ENCODE results near the gene TMEM167B.

The TMEM167B gene

DNA sequence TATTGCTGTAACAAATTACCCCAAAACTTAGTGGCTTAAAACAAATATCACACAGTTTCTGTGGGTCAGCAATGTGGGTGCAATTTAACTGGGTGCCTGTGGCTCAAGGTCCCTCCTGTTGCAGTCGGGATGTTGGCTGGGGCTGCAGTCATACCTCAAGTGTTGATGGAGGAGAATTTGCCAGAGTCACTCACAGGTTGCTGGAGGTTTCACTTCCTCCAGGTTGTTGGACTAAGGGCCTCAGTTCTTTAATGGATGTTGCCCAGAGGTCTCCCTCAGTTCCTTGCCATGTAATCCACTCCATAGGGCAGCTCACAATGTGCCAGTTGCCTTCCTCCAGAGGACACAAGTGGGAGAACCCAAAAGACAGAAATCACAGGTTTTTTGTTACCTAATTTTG, 12.2 kb upstream of the TMEM167B start:
- DNase-seq, result no peak
- in situ Hi-C loops (cut with MboI; ENCODE audit: low pct_unique_long_range_greater_than_20kb, low sequenced_read_pairs), result no loop called here

DNA sequence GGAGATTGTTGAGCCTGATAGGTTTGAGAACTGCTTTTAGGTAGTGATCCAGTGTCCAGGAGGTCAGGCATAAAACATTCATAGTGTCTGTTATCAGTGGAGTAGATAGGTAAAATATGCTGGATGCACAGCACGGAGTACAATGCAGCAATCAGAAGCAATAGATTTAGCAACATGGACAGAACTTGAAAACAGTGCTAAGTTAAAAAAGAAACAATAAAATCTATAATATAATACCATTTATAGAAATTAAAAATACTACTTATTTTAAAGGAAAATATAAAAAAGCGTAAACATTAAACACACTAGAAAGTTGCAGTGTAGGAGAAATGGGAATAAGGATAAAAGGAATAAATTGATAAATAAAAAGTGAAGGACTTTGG, 11.3 kb upstream of the TMEM167B start:
- DNase-seq, result no peak
- in situ Hi-C loops (cut with MboI; ENCODE audit: low pct_unique_long_range_greater_than_20kb, low sequenced_read_pairs), result no loop called here

DNA sequence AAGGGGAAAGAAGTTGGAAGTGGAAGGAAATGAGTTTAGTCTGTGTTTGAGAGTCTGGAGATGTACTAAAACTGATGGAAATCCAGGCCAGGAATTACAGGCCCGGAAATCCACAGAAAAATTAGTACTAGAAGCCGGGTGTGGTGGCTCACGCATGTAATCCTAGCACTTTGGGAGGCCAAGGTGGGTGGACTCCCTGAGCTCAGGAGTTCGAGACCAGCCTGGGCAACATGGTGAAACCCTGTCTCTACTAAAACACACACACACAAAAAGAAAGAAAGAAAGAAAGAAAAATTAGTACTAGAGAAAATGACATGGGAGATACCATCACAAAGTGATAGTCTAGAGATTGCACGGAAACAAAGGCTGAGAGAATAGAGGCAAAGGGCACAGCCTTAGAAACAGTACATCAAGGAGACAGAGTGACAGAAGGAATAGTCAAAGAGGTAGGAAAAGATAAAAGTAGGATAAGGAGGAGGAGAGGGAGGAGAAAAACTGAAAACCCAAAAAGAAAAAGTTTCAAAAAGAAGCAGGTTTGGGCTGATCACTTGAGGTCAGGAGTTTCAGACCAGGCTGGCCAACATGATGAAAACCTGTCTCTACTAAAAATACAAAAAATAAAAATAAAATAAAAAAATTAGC, 10.0 kb upstream of the TMEM167B start:
- in situ Hi-C loops (cut with MboI; ENCODE audit: low pct_unique_long_range_greater_than_20kb, low sequenced_read_pairs), result no loop called here
- no peak for DNase-seq

- in situ Hi-C loops (cut with MboI; ENCODE audit: low pct_unique_long_range_greater_than_20kb, low sequenced_read_pairs), result no loop called here
- no peak for DNase-seq
Observed at GRCh38 chr1:109083501-109083900, 7.1 kb upstream of the TMEM167B start.

- in situ Hi-C loops (cut with MboI; ENCODE audit: low pct_unique_long_range_greater_than_20kb, low sequenced_read_pairs), result no loop called here
- no peak for DNase-seq
Observed at GRCh38 chr1:109083923-109084322, 6.6 kb upstream of the TMEM167B start.

GRCh38 chr1:109084563-109085517, 5.7 kb upstream of the TMEM167B start:
- no peak for DNase-seq
- in situ Hi-C loops (cut with MboI; ENCODE audit: low pct_unique_long_range_greater_than_20kb, low sequenced_read_pairs), result no loop called here

GRCh38 chr1:109089242-109090015, 1.1 kb upstream of the TMEM167B start:
- in situ Hi-C loops (cut with MboI; ENCODE audit: low pct_unique_long_range_greater_than_20kb, low sequenced_read_pairs), result no loop called here
- peak; percentile 45 for DNase-seq

- in situ Hi-C loops (cut with MboI; ENCODE audit: low pct_unique_long_range_greater_than_20kb, low sequenced_read_pairs), result no loop called here
- DNase-seq, result peak; percentile 71
Observed at GRCh38 chr1:109091078-109091838, 694 bp downstream of the TMEM167B start.

- no peak for DNase-seq
- in situ Hi-C loops (cut with MboI; ENCODE audit: low pct_unique_long_range_greater_than_20kb, low sequenced_read_pairs), result no loop called here
Observed at GRCh38 chr1:109091839-109092193, 1.3 kb downstream of the TMEM167B start.

- no peak for DNase-seq
- in situ Hi-C loops (cut with MboI; ENCODE audit: low pct_unique_long_range_greater_than_20kb, low sequenced_read_pairs), result no loop called here
Observed at GRCh38 chr1:109094377-109094803, 3.8 kb downstream of the TMEM167B start.

GRCh38 chr1:109094871-109095270, 4.3 kb downstream of the TMEM167B start:
- DNase-seq, result no peak
- in situ Hi-C loops (cut with MboI; ENCODE audit: low pct_unique_long_range_greater_than_20kb, low sequenced_read_pairs), result no loop called here

DNA sequence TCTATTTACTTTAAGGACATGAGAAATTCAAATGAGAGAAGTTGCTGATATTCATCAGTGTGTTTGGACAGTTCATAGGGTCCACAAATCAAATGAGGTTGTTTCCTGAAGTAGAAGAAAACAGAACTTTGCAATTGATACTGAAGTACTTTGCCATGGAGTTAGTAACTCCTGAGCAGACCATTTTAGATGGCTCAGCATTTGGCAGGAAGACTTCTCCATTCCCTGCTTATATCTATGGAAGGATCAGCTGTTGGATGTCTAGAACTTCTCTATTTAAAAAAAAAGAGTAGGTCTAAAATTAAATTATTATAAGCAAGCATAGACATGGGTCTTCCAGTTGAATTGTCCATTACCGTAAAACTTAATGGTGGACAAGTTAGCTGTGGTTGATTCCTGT, 5.1 kb downstream of the TMEM167B start:
- no peak for DNase-seq
- in situ Hi-C loops (cut with MboI; ENCODE audit: low pct_unique_long_range_greater_than_20kb, low sequenced_read_pairs), result no loop called here

- no peak for DNase-seq
- in situ Hi-C loops (cut with MboI; ENCODE audit: low pct_unique_long_range_greater_than_20kb, low sequenced_read_pairs), result no loop called here
Observed at GRCh38 chr1:109096120-109096519, 5.6 kb downstream of the TMEM167B start.

GRCh38 chr1:109099938-109100773, 9.6 kb downstream of the TMEM167B start:
- peak; percentile 98 for DNase-seq

DNA sequence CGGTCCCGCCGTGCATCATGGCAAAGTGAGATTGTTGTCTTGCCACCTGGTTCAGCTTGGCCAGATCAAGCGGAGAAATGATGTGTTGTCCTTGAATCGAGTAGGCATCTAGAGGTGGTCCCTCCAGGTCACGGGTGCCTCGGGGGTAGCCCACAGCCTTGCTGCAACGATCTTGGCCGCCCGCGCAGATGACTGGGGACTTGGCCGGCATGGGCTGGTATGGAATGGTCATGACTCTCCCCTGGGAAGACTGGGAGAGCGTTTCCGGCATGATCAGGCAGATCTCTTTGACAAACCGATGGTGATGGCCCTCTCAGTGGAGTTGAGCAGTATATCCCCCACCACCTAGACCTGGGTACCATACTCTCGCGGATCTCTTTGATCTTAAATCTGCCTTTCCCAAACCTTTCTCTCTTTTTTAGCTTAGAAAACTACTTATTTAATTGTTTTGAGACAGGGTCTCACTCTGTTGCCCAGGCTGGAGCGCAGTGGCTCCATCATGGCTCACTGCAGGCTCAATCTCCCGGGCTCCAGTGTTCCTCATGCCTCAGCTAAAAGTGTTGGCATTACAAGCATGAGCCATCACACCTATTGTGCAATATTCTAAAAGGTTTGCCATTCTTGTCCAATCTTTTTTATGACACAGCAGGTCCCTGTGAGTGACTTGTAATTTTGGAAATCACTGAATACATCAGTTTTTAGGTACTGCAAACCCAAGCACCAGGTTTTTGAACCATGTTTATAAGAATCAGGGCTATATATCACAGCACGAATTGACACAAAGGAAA, 14.0 kb downstream of the TMEM167B start:
- in situ Hi-C loops (cut with MboI; ENCODE audit: low pct_unique_long_range_greater_than_20kb, low sequenced_read_pairs), result no loop called here
- no peak for DNase-seq

More at GRCh38 chr1:109099938-109100773, 9.6 kb downstream of the TMEM167B start:
- in situ Hi-C loops (cut with MboI; ENCODE audit: low pct_unique_long_range_greater_than_20kb, low sequenced_read_pairs), result no loop called here

- DNase-seq, result peak; percentile 53
- in situ Hi-C loops (cut with MboI; ENCODE audit: low pct_unique_long_range_greater_than_20kb, low sequenced_read_pairs), result no loop called here
Observed at GRCh38 chr1:109105881-109106280, 15.3 kb downstream of the TMEM167B start.

DNA sequence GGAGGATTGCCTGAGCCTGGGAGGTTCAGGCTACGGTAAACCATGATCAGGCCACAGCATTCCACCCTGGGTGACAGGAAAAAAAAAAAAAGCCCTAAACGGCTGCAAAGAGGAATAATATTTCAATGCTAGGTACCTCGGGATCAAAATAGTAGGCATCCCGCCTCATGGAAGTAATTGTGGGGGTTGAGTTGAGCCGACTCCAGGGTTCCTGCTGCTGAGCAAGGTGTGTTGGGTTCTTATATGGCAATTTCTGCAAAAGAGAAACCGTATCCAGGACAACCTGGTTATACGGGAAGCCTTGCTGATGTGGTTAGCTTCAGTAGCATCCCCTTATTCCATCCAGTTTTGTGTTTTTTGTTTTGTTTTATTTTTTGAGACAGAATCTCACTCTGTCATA, 17.2 kb downstream of the TMEM167B start:
- in situ Hi-C loops (cut with MboI; ENCODE audit: low pct_unique_long_range_greater_than_20kb, low sequenced_read_pairs), result no loop called here

GRCh38 chr1:109109906-109110305, 19.3 kb downstream of the TMEM167B start:
- DNase-seq, result no peak
- in situ Hi-C loops (cut with MboI; ENCODE audit: low pct_unique_long_range_greater_than_20kb, low sequenced_read_pairs), result no loop called here

More for the DNA sequence above, 17.2 kb downstream of the TMEM167B start:
- DNase-seq, result no peak

Data from KBM-7 (cell line).